Renal cortex interstitium (tissue), 11 donors: ENCODE results near the gene FAM131B. TPM values are rescaled to one million over a fixed set of nuclear protein-coding genes. Genes with fewer than 3 reads are reported as not detected.
A peak's percentile ranks its signal among the peaks of the same experiment; 100 is the strongest.

Experiments used
- DNase-seq, 11 donors: peaks; one replicate each; pipeline ENCODE4 v3.0.0-alpha.2; 2013; ENCODE audit warnings: low read depth in 9 of 11, low spot score in 4 of 11; ENCODE audit errors: extremely low read depth in 1 of 11
- polyA plus RNA-seq, 3 donors: library from polyadenylated mRNA; unstranded; fragments of 120-200 nt; gene quantifications; one replicate each; pipeline ENCODE4 v1.2.1, GENCODE V29; 2013; ENCODE audit not compliant: insufficient read length in 3 of 3

FAM131B gene
- polyA plus RNA-seq, 3 donors, result 2.6 to 2.7 (median 2.6) TPM

DNA sequence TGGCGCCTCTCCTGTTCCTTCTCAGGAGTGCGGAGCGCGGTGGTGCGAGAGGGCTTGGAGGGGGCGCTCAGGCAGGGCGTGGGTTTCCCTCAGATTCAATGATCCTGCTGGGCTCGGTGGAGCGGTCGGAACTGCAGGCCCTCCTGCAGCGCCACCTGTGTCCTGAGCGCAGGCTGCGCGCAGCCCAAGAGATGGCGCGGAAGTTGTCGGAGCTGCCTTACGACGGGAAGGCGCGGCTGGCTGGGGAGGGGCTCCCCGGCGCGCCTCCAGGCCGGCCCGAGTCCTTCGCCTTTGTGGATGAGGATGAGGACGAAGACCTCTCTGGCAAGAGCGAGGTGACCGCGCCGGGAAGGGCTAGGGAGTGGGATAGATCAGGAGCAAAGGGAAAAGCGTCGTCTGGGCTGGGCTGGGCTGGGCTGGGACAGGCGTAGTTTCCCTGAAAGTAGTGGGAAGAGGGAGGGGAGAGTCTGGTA, 17.0 kb downstream of the FAM131B start:
- peak in 6 of 11 donors; percentile 40 to 61 (median 50) for DNase-seq

DNA sequence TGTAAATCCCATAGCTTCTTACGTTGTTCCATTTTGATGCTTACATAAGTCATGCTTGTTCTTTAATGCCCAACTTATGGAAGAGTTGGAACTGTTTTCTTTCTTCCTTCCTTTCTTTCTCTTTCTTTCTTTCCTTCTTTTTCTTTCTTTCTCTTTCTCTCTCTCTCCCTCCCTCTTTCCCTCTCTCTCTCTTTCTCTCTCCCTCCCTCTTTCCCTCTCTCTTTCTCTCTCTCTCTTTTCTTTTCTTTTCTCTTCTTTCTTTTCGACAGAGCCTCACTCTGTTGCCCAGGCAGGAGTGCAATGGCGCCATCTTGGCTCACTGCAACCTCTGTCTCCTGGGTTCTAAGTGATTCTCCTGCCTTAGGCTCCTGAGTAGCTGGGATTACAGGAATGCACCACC, 18.9 kb downstream of the FAM131B start:
- no peak for DNase-seq

GRCh38 chr7:143341842-143342241, 20.7 kb downstream of the FAM131B start:
- no peak for DNase-seq

DNA sequence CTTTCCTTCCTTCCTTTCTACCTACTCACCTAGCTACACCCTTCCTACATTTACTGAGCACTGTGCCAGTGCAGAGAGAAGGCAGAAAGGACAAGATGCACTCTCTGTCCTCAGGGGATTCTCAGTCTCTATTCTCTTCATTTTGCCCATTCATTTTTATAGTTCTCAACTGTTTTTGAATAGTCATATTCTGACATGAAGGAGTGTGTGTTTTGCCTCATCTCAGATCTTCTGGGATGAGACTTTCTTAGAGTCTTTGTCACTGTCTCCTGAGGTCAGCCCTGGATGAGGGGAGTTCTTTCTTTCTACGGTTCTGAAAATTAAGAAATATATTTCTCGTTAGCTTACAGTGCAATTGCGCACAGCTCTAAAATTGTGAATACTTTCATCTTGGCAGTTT, 25.3 kb downstream of the FAM131B start:
- no peak for DNase-seq

DNA sequence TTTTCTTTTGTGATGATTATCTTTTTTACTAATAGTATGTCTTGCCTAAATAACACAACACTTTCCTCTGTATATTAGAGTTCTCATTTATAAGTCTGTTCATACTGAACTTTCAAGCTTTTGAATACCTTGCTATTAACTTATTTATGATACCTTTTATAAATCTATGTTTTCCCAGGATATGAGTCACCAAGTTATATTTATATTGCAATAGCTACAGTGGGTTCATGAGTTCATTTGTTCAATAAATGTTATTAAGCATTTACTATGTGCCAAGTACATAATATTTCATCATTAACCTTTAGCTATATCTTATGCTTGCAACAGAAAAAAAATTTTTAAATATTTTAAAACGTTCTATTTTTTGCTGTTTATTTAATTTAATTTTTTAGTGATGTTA, 28.3 kb downstream of the FAM131B start:
- DNase-seq, result no peak

DNA sequence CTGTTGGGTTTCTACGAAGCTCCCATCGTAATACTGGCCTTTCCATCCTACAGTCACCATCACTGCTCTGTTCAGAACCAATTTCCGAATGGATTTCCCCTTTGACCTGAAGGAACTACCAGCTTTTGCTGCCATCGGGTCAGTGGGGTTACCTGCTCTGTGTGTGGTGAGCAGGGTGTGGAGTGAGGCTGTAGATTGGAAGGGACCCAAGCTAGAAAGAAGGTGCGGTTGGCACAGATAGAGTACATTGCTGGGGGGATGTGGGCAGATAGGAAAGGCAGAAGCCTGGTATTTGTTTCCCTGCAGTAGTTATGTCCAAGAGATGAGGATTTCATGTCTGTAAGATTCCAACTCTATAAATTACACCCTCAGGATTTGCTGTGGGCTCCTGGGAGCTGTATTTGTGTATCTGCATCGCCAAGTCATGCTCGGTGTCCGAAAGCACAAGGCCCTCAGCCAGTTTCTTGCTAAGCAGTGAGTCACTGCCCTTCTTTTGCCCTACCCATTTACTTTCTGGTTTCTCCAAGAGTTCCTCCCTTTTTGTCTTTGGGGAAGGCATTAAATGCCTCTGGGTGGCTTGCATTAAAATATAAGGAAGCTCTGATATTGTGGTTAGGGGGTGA, 31.2 kb downstream of the FAM131B start:
- no peak for DNase-seq

- no peak for DNase-seq
Observed at GRCh38 chr7:143329471-143330170, 32.9 kb downstream of the FAM131B start.

GRCh38 chr7:143327903-143328302, 34.6 kb downstream of the FAM131B start:
- no peak for DNase-seq

DNA sequence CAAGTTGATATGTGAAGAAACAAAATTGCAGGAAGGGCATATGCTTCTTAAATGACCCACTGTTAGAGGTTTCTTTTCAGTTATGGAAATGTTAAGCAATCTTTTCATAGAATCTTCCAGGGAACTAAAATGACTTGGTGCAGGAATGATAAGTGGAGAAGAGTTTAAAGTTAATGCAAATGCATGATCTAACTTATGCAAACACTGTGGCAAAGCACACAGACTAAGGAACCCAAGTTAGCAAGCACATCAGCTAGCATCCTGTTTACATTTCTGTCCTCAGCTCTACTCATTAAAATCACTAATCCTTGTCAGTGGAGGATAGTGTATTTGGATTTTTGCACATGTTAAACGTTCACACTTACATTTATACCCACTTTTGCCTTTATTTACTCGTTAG, 37.3 kb downstream of the FAM131B start:
- no peak for DNase-seq

GRCh38 chr7:143323653-143324052, 38.9 kb downstream of the FAM131B start:
- no peak for DNase-seq

DNA sequence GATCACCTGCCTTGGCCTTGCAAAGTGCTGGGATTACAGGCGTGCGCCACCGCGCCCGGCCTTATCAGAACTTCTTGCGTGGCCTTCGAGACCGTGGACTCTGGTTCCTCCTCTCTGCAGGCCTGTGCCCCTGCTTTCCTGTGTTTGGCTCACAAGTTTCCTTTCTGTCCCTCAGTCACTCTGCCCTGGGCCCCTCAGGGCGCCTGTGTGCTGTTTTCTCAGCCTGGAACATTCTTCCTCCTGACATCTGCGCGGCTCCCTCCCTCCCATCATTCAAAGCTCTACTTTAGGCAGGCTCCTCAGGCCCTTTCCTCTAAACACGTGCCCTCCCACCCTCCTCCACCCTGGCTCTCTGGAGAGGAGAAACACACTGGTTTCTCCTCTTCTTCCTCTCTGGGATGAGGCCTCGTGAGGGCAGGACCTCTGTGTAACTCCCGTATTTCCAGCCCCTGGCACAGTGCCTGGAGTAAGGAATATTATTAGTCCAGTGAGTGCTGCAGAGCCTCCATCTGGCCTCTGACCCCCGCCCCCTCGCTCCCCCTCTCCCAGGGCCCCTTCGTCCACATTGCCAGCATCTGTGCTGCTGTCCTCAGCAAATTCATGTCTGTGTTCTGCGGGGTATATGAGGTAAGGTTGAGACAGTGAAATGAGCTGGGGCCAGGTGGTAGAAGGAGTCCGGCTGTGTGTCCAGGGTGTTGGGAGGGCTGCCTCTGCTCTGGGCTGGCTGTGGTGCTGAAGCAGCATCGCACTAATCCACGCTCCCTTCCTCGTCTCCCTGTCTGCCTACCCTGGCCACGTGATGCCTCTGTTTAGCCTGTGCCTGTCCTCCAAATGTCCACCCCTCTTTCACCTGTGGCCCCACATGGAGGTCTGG, 39.5 kb downstream of the FAM131B start:
- peak in 2 of 11 donors; percentile 17 to 28 for DNase-seq

DNA sequence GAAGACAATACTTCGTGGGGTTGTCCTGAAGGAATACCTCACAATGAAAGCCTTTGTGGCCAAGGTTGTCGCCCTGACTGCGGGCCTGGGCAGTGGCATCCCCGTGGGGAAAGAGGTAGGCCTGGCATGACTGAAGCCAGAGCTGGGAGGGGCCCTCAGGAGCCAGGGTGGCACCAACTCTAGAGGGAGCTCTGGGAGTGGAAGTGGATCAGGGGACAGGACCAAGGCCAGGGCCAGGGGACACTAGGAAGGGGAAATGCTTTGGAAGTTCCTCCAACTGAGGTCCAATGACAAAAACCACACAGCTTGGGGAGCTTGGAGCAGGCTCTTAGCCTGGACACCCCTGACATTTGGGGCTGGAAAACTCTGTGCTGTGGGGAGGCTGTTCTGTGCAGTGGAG, 40.8 kb downstream of the FAM131B start:
- DNase-seq, result no peak

GRCh38 chr7:143321242-143321641, 41.3 kb downstream of the FAM131B start:
- no peak for DNase-seq

- no peak for DNase-seq
Observed at GRCh38 chr7:143320620-143321019, 41.9 kb downstream of the FAM131B start.

DNA sequence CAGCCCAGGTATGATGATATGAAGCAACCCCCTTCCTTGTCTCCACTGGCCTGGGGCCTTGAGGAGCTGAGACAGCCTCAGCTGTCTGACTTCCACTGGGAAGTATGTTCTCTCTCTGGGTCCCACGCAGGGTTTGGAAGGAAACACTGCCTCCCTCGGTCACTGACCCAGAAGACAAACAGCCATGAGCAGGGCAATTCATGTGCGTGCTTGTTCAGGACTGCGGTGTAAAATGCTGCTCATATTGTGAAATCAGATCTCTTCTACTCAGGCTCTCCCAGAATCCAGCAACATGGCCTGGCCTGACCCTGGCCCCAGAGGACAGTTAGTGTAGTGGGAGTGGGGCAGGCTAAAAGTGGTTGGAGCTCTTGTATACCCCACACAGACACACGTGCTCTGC, 43.9 kb downstream of the FAM131B start:
- no peak for DNase-seq

GRCh38 chr7:143316492-143316891, 46.0 kb downstream of the FAM131B start:
- DNase-seq, result no peak

DNA sequence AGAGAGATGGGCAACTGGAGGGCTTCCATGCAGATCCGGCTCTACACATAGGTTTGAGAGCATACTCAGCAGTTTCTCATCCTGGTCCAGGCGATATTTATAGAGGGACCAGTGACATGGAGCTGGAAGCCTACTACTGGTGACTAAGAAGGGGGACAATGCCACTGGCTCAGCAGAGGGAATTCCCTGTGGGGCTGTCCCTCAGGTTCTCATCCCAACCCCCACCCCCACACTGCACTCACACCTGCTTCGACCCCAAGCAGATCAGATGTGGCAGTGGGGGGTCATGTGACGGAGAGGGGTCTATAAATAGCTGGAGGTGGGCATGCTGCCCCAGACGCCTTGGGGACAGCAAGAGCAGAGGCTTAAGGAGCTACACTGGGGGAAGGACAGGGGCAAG, 46.7 kb downstream of the FAM131B start, which contains the start of gene CLCN1:
CLCN1 (plus strand) TSS at position 336 of the 400 bp plus-strand sequence. CDS start 102 bp downstream, outside the sequence.
- no peak for DNase-seq

DNA sequence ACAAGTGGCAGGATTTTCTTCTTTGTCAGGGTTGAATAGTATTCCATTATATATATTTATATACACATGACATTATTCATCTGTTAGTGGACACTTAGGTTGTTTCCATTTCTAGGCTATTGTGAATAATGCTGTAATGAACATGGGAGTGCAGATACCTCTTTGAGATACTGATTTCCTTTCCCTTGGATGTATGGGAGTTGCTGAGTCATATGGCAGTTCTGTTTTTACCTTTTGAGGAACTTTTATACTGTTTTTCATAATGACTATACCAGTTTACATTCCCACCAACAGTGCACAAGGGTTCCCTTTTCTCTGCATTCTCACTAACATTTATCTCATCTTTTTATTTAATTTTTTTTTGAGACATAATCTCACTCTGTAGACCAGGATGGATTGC, 48.4 kb downstream of the FAM131B start:
- DNase-seq, result no peak

GRCh38 chr7:143308632-143309031, 53.9 kb downstream of the FAM131B start:
- DNase-seq, result no peak
